ENCODE data around the gene CNOT4. TPM values are rescaled to one million over a fixed set of nuclear protein-coding genes. Genes with fewer than 3 reads are reported as not detected.

Gene CNOT4
- total and polyA plus RNA-seq, 2 experiments from 2014 or later = 6.7 to 18.2 TPM

DNA sequence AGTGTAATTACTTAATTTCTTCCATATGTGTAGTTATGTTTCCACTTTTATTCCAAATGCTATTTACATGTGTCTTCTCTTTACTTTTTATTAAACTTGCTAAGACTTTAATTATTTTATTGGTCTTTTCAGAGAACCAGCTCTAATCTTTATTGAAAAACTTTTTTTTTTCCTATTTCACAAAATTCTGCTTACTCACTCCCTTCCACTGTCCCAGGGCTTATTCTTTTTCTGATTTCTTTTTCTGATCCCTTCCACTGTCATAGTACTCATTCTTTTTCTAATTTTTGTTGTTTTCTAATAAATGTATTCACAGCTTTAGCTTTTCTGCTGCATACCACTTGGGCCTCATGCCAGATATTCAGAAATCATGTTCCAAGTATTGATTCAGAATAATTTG lies 82.7 kb downstream of the CNOT4 start:
- no peak overlapping the region for H3K27ac ChIP-seq
- peaks cover 18% of the 10 kb centered on the region; the same call in 1 of the 2 replicates for H4K20me1 ChIP-seq (ENCODE audit: insufficient read depth)
- in situ Hi-C loops (cut with MboI) = no loop called here
- no peaks in the 10 kb centered on the region for H3K27me3 ChIP-seq (replicated peaks; ENCODE audit: insufficient read depth)
- H3K9ac ChIP-seq = no peak overlapping the region
- peaks cover 100% of the 10 kb centered on the region for H3K79me2 ChIP-seq (ENCODE audit: insufficient read depth)
- TF ChIP-seq EZH2phosphoT487 (IDR thresholded peaks at IDR 0.05; ENCODE audit: insufficient read depth, low read depth) = no peak
- DNase-seq = no peak
- H3K4me3 ChIP-seq = no peak overlapping the region
- no peak overlapping the region for H2AFZ ChIP-seq
- no peaks in the 10 kb centered on the region for H3K36me3 ChIP-seq (ENCODE audit: low read depth)
- H3F3A ChIP-seq (ENCODE audit: insufficient read depth) = no peaks in the 10 kb centered on the region
- no peaks in the 10 kb centered on the region for H3K4me1 ChIP-seq (ENCODE audit: insufficient read depth)
- no peak overlapping the region for H3K4me2 ChIP-seq (ENCODE audit: unreplicated experiment)
- no peaks in the 10 kb centered on the region for H3K9me2 ChIP-seq (ENCODE audit: insufficient read depth)
- H3K9me3 ChIP-seq (ENCODE audit: low read depth) = no peaks in the 10 kb centered on the region

DNA sequence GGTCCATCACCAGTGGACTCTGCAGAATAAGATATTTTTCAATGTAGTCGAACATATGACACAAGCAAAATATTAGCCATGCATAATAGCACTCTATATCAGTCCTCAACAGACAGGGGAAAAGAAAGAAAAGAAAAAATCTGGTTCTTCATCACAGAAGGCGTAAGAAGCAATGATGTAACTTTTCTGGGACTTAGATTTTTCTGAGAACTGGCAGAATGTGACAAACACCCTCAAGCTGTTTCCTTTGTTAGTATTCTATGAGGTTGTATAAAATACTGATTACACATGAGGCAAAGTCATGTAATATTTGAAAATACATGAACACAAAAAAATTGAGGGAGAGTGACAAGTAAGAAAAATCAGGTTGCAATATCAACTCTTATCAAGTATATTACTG lies 84.9 kb downstream of the CNOT4 start:
- Histone ChIP-seq H3K36me3 (ENCODE audit: low read depth) (no peaks in the 10 kb centered on the region), H3K9ac (no peak overlapping the region), H3K79me2 (ENCODE audit: insufficient read depth) (peaks cover 97% of the 10 kb centered on the region), H2AFZ (no peak overlapping the region), H3F3A (ENCODE audit: insufficient read depth) (no peaks in the 10 kb centered on the region), H3K4me3 (no peak overlapping the region), H3K9me2 (ENCODE audit: insufficient read depth) (no peaks in the 10 kb centered on the region), H3K27ac (no peak overlapping the region), H3K4me1 (ENCODE audit: insufficient read depth) (no peaks in the 10 kb centered on the region), H4K20me1 (ENCODE audit: insufficient read depth) (peaks cover 18% of the 10 kb centered on the region; the same call in 1 of the 2 replicates), H3K27me3 (replicated peaks; ENCODE audit: insufficient read depth) (no peaks in the 10 kb centered on the region), H3K4me2 (ENCODE audit: unreplicated experiment) (no peak overlapping the region), H3K9me3 (ENCODE audit: low read depth) (no peaks in the 10 kb centered on the region)
- TF ChIP-seq EZH2 (IDR thresholded peaks at IDR 0.05; ENCODE audit: insufficient read depth, poor library complexity, severe bottlenecking) = no peak
- TF ChIP-seq EZH2phosphoT487 (IDR thresholded peaks at IDR 0.05; ENCODE audit: insufficient read depth, low read depth) = no peak
- 99 to 100% methylated on average over 2 of the region's 2 CpGs for WGBS, 2 experiments (ENCODE audit: low coverage in 1 of 2, low lambda C conversion rate in 2 of 2, missing lambda C conversion rate in 2 of 2)
- no peak for DNase-seq
- in situ Hi-C loops (cut with MboI) = no loop called here

DNA sequence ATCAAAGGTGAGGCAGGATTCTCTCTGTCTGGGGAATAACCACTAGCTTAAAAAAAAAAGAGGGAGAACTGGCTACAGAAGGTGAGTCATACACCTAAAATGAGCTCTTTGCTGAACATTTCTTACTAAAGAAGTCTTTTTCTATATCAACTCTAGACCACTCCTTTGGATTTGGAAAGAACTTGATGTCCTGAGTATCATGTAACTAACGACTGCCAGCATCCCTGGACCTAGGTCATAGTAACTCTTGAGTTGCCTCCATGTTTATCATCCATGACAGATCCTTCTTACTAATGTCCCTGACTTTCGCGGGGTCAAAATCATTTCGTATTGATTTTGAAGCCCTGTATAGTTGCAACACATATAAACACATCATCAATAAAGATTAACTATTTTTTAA lies 89.1 kb downstream of the CNOT4 start:
- H3K4me1 ChIP-seq (ENCODE audit: insufficient read depth) = no peaks in the 10 kb centered on the region
- no peak overlapping the region for H3K27ac ChIP-seq
- no peak overlapping the region for H3K4me3 ChIP-seq
- no peak overlapping the region for H3K4me2 ChIP-seq (ENCODE audit: unreplicated experiment)
- no peak overlapping the region for H2AFZ ChIP-seq
- no peaks in the 10 kb centered on the region for H3F3A ChIP-seq (ENCODE audit: insufficient read depth)
- peaks cover 9% of the 10 kb centered on the region; the same call in 1 of the 2 replicates for H3K36me3 ChIP-seq (ENCODE audit: low read depth)
- H3K79me2 ChIP-seq (ENCODE audit: insufficient read depth) = peaks cover 83% of the 10 kb centered on the region
- no peaks in the 10 kb centered on the region; the same call in 1 of the 2 replicates for H3K9me2 ChIP-seq (ENCODE audit: insufficient read depth)
- no peaks in the 10 kb centered on the region for H3K9me3 ChIP-seq (ENCODE audit: low read depth)
- peak; percentile 6 for DNase-seq
- 75% methylated on average over 4 of the region's 4 CpGs for WGBS, 2 experiments (ENCODE audit: low coverage in 1 of 2, low lambda C conversion rate in 2 of 2, missing lambda C conversion rate in 2 of 2)
- TF ChIP-seq EZH2 (IDR thresholded peaks at IDR 0.05; ENCODE audit: insufficient read depth, poor library complexity, severe bottlenecking) (no peak), EZH2phosphoT487 (IDR thresholded peaks at IDR 0.05; ENCODE audit: insufficient read depth, low read depth) (no peak)
- H4K20me1 ChIP-seq (ENCODE audit: insufficient read depth) = peaks cover 9% of the 10 kb centered on the region; the same call in 1 of the 2 replicates
- in situ Hi-C loops (cut with MboI) = no loop called here
- H3K9ac ChIP-seq = no peak overlapping the region
- H3K27me3 ChIP-seq (replicated peaks; ENCODE audit: insufficient read depth) = no peaks in the 10 kb centered on the region

DNA sequence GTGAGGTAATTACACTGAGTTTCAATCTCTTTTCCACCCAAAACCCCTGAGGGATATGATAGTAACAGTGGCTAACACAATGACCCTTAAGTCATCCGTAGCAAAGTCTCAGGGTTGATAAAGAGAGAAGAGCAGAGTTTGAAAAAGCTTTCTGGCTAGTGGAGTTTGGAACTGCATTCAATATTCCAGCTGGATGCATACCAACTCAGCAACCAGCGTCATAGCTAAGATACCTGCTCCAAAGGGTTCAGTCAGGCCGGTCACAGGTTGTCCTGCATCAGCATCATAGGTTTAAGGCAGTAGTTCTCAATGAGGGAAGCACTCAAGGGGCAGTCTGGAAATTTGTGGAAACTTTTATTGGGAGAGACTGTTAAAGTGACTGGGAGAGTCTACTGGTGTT lies 93.5 kb downstream of the CNOT4 start:
- Histone ChIP-seq H4K20me1 (ENCODE audit: insufficient read depth) (no peaks in the 10 kb centered on the region; the same call in 1 of the 2 replicates), H3K27me3 (replicated peaks; ENCODE audit: insufficient read depth) (no peaks in the 10 kb centered on the region), H3K79me2 (ENCODE audit: insufficient read depth) (peaks cover 43% of the 10 kb centered on the region), H3F3A (ENCODE audit: insufficient read depth) (no peaks in the 10 kb centered on the region), H3K4me3 (no peak overlapping the region), H3K4me2 (ENCODE audit: unreplicated experiment) (no peak overlapping the region), H3K9me2 (ENCODE audit: insufficient read depth) (no peaks in the 10 kb centered on the region; the same call in 1 of the 2 replicates), H3K27ac (no peak overlapping the region), H3K4me1 (ENCODE audit: insufficient read depth) (no peaks in the 10 kb centered on the region), H3K36me3 (ENCODE audit: low read depth) (peaks cover 9% of the 10 kb centered on the region; the same call in 1 of the 2 replicates), H3K9ac (no peak overlapping the region), H3K9me3 (ENCODE audit: low read depth) (no peaks in the 10 kb centered on the region), H2AFZ (no peak overlapping the region)
- DNase-seq = no peak
- WGBS, 2 experiments (ENCODE audit: low coverage in 1 of 2, low lambda C conversion rate in 2 of 2, missing lambda C conversion rate in 2 of 2) = 96 to 98% methylated on average over 3 of the region's 3 CpGs
- in situ Hi-C loops (cut with MboI) = no loop called here
- TF ChIP-seq EZH2phosphoT487 (IDR thresholded peaks at IDR 0.05; ENCODE audit: insufficient read depth, low read depth) (no peak), EZH2 (IDR thresholded peaks at IDR 0.05; ENCODE audit: insufficient read depth, poor library complexity, severe bottlenecking) (no peak)
